Retinal pigment epithelial cell (primary cell): ENCODE data around the gene PROX1.

Experiments
- DNase-seq: peaks from one replicate; pipeline ENCODE4 v3.0.0-alpha.2; 2010; ENCODE audit warnings: low read depth
- H3K4me3 ChIP-seq: 2 replicates; pipeline ENCODE4 v1.5.1; 2011; ENCODE audit warnings: mild to moderate bottlenecking, low read length, control low read depth, moderate library complexity
- CTCF ChIP-seq: conservative IDR thresholded peaks from 2 replicates; pipeline ENCODE4 v1.5.1; 2011; ENCODE audit warnings: low read depth, low read length, control low read depth, inconsistent platforms

The PROX1 gene

GRCh38 chr1:213985209-213986019 lies 2.4 kb upstream of the PROX1 start:
- no peak for DNase-seq
- no peak for TF ChIP-seq CTCF

GRCh38 chr1:213986020-213986924 lies 1.5 kb upstream of the PROX1 start:
- no peak for DNase-seq
- no peak for TF ChIP-seq CTCF
- H3K4me3 ChIP-seq, result no peak overlapping the region

More at GRCh38 chr1:213985209-213986019, 2.4 kb upstream of the PROX1 start:
- no peak overlapping the region for H3K4me3 ChIP-seq

- no peak for DNase-seq
- H3K4me3 ChIP-seq, result peak overlapping the region; percentile 61
- no peak for TF ChIP-seq CTCF
Measured at GRCh38 chr1:213986925-213987250, 885 bp upstream of the PROX1 start.

- H3K4me3 ChIP-seq, result peak overlapping the region; percentile 61
- DNase-seq, result no peak
- no peak for TF ChIP-seq CTCF
Measured at GRCh38 chr1:213987422-213987926, 299 bp upstream of the PROX1 start.

- H3K4me3 ChIP-seq, result peak overlapping the region; percentile 61
- no peak for TF ChIP-seq CTCF
- no peak for DNase-seq
Measured at GRCh38 chr1:213988507-213989001, 781 bp downstream of the PROX1 start.

GRCh38 chr1:213989002-213989855 lies 1.5 kb downstream of the PROX1 start:
- TF ChIP-seq CTCF, result no peak
- peak overlapping the region; percentile 61 for H3K4me3 ChIP-seq
- DNase-seq, result no peak
